K562 (cell line): ENCODE data around the gene SCMH1. TPM values are rescaled to one million over a fixed set of nuclear protein-coding genes. Genes with fewer than 3 reads are reported as not detected.

Source experiments
- ATAC-seq: fragments of 200-7000 bp; cut with Tn5 transposase; 3 replicates; pipeline ENCODE4 v1.9.1; 2020; ENCODE audit warnings: moderate library complexity
- BruUV-seq: library from RNA; stranded (reverse); fragments of 400-500 nt; replicated peaks from 2 replicates; lab custom pipeline; 2021; lab: Mats Ljungman, UMichigan
- CTCF ChIA-PET: fragments of 300-600 bp; formaldehyde crosslinking; extraction: SDS; loops from one replicate; lab custom pipeline; 2021; ENCODE audit warnings: low intra/inter-chr PET ratio; lab: Yijun Ruan, JAX
- POLR2A ChIA-PET: fragments of 300-600, 350-650 bp; sonication (Branson Sonifier 250); formaldehyde crosslinking; extraction: SDS; loops from one replicate; lab custom pipeline; 2021; ENCODE audit warnings: antibody characterized with exemption, inconsistent platforms; lab: Yijun Ruan, JAX
- DNase-seq, 4 experiments: peaks; one replicate each; pipeline versions ENCODE4 v3.0.0 to v3.0.0-alpha.2; 2011 to 2018; ENCODE audit warnings: low spot score in 3 of 4, mixed read lengths in 3 of 4; ENCODE audit errors: extremely low read depth in 1 of 4
- FAIRE-seq: peaks from 2 replicates; lab custom pipeline; 2011; peaks lifted over from hg19 to GRCh38; lab: Jason Lieb, UNC
- H2AFZ ChIP-seq: 2 replicates; pipeline ENCODE4 v1.6.0; 2011; ENCODE audit warnings: low read depth, low read length, control low read depth, inconsistent platforms
- H3K27ac ChIP-seq: fragments of 200-600 bp; 3 replicates; pipeline ENCODE4 v1.8.0; 2011; ENCODE audit warnings: low read depth, mild to moderate bottlenecking, control low read depth, inconsistent platforms, low read length, moderate library complexity, mixed read lengths; ENCODE audit errors: extremely low read depth
- H3K27me3 ChIP-seq, 2 experiments: fragments of 300-600 bp in 1 of 2; 2 replicates in 1 of 2; 3 replicates in 1 of 2; pipeline versions ENCODE4 v1.6.0 to v1.8.0; 2011; ENCODE audit warnings: inconsistent platforms in 2 of 2, low read length in 2 of 2, mild to moderate bottlenecking in 1 of 2, mixed read lengths in 1 of 2, moderate library complexity in 1 of 2; ENCODE audit not compliant: control insufficient read depth in 2 of 2, insufficient read depth in 2 of 2
- H3K36me3 ChIP-seq: fragments of 300-600 bp; 3 replicates; pipeline ENCODE4 v1.8.0; 2011; ENCODE audit warnings: mild to moderate bottlenecking, low read length, inconsistent platforms; ENCODE audit not compliant: control insufficient read depth, insufficient read depth
- H3K4me1 ChIP-seq, 2 experiments: fragments of 200-600 bp in 1 of 2; replicated peaks in 1 of 2; 2 replicates in 1 of 2; 3 replicates in 1 of 2; pipeline versions ENCODE4 v1.5.1 to v1.8.0; 2011; ENCODE audit warnings: inconsistent platforms in 2 of 2, low read length in 2 of 2, mild to moderate bottlenecking in 1 of 2, mixed read lengths in 1 of 2, moderate library complexity in 1 of 2; ENCODE audit not compliant: control insufficient read depth in 2 of 2, insufficient read depth in 2 of 2
- H3K4me2 ChIP-seq: 2 replicates; pipeline ENCODE4 v1.6.1; 2011; ENCODE audit warnings: low read length, control low read depth, inconsistent platforms, mixed read lengths; ENCODE audit not compliant: insufficient read depth
- H3K4me3 ChIP-seq: fragments of 200-600 bp; sonication (generic), shearing (Covaris generic); 2 replicates; pipeline ENCODE4 v1.5.1; 2016; ENCODE audit warnings: control low read depth, inconsistent platforms
- H3K79me2 ChIP-seq: fragments of 200-600 bp; 3 replicates; pipeline ENCODE4 v1.8.0; 2011; ENCODE audit warnings: low read length, inconsistent platforms; ENCODE audit not compliant: control insufficient read depth, insufficient read depth
- H3K9ac ChIP-seq, 2 experiments: 2 replicates each; pipeline versions ENCODE4 v1.6.0 to v1.6.1; 2011; ENCODE audit warnings: low read depth in 2 of 2, low read length in 2 of 2, control low read depth in 1 of 2, inconsistent platforms in 1 of 2, mild to moderate bottlenecking in 1 of 2, mixed read lengths in 1 of 2; ENCODE audit not compliant: insufficient read depth in 1 of 2
- H3K9me1 ChIP-seq: one replicate; pipeline ENCODE4 v1.6.0; 2011; ENCODE audit warnings: inconsistent platforms, mild to moderate bottlenecking, low read length, moderate library complexity; ENCODE audit not compliant: control insufficient read depth, insufficient read depth
- H3K9me3 ChIP-seq: replicated peaks from 2 replicates; pipeline ENCODE4 v1.5.1; 2011; ENCODE audit warnings: low read depth, low read length, inconsistent platforms; ENCODE audit not compliant: control insufficient read depth, insufficient read depth
- H4K20me1 ChIP-seq: replicated peaks from 2 replicates; pipeline ENCODE4 v1.6.1; 2011; ENCODE audit warnings: low read length, inconsistent platforms, mixed read lengths; ENCODE audit not compliant: control insufficient read depth, insufficient read depth
- BCL6 ChIP-seq: fragments of 250-450 bp; sonication (Bioruptor Pico); IDR thresholded peaks from 2 replicates; pipeline ENCODE4 v1.4.0; 2020
- BMI1 ChIP-seq: fragments of 150-350 bp; IDR thresholded peaks from 2 replicates; pipeline ENCODE4 v1.6.1; 2014; ENCODE audit warnings: low read length
- ELF2 ChIP-seq: fragments of 250-450 bp; sonication (Bioruptor Pico); IDR thresholded peaks from 2 replicates; pipeline ENCODE4 v1.5.0; 2021; ENCODE audit warnings: mild to moderate bottlenecking
- GATA2 ChIP-seq: sonication (generic); formaldehyde crosslinking; IDR thresholded peaks from 2 replicates; pipeline ENCODE4 v1.4.0; 2020; ENCODE audit warnings: mild to moderate bottlenecking, missing genetic modification reagents
- JUNB ChIP-seq: fragments of 450-650 bp; formaldehyde crosslinking; conservative IDR thresholded peaks from 2 replicates; pipeline ENCODE4 v1.4.0; 2020; ENCODE audit warnings: mild to moderate bottlenecking
- MCM2 ChIP-seq: fragments of 450-650 bp; IDR thresholded peaks from 2 replicates; pipeline ENCODE4 v1.6.1; 2017; ENCODE audit warnings: low read depth, mild to moderate bottlenecking
- MCM7 ChIP-seq, 2 experiments: fragments of 450-650 bp; IDR thresholded peaks; 2 replicates each; pipeline ENCODE4 v1.6.1; 2016 to 2018
- NEUROD1 ChIP-seq: fragments of 150-350 bp; IDR thresholded peaks from 2 replicates; pipeline ENCODE4 v1.6.1; 2014; ENCODE audit warnings: borderline replicate concordance, low read length, low read depth; ENCODE audit not compliant: partially characterized antibody
- POLR2AphosphoS2 ChIP-seq: IDR thresholded peaks from 2 replicates; pipeline ENCODE4 v1.6.1; 2012; ENCODE audit warnings: low read length, improper control_type of control experiment
- POLR3G ChIP-seq: IDR thresholded peaks from 2 replicates; pipeline ENCODE4 v1.6.1; 2011; ENCODE audit not compliant: insufficient read length, insufficient replicate concordance; ENCODE audit errors: extremely low read depth
- PTTG1 ChIP-seq: fragments of 450-650 bp; IDR thresholded peaks from 2 replicates; pipeline ENCODE4 v1.6.1; 2016; ENCODE audit warnings: low read depth, mild to moderate bottlenecking, missing genetic modification characterization, missing compliant biosample characterization
- TEAD2 ChIP-seq: fragments of 450-650 bp; IDR thresholded peaks from 2 replicates; pipeline ENCODE4 v1.6.1; 2016; ENCODE audit warnings: missing genetic modification characterization, control low read depth, missing compliant biosample characterization
- U2AF1 ChIP-seq: fragments of 200-400 bp; formaldehyde crosslinking; optimal IDR thresholded peaks from 2 replicates; pipeline ENCODE3; 2017; ENCODE audit warnings: mild to moderate bottlenecking, low read depth, low read length, moderate library complexity
- ZFP91 ChIP-seq: sonication (generic); formaldehyde crosslinking; IDR thresholded peaks from 2 replicates; pipeline ENCODE4 v1.8.0; 2022; ENCODE audit warnings: mild to moderate bottlenecking, missing genetic modification reagents
- ZNF668 ChIP-seq: fragments of 250-450 bp; sonication (Bioruptor Pico); IDR thresholded peaks from 2 replicates; pipeline ENCODE4 v1.8.0; 2022; ENCODE audit warnings: mild to moderate bottlenecking, inconsistent platforms
- WGBS: fragments of 100-300 bp; shearing (Covaris generic); methylation state at CpG from one replicate; pipeline ENCODE4 v1.1.6; 2016; ENCODE audit warnings: low coverage, mixed read lengths; ENCODE audit not compliant: insufficient coverage; ENCODE audit errors: missing lambda C conversion rate; 5-methylcytosine and 5-hydroxymethylcytosine counted together
- in situ Hi-C: fragments of 300-500 bp; cut with MboI; formaldehyde crosslinking; loops from 4 replicates; pipeline ENCODE4 v1.15.0; 2018; ENCODE audit warnings: inconsistent platforms, mixed read lengths
- intact Hi-C: fragments of 100-400 bp; cut with micrococcal nuclease; formaldehyde crosslinking; loops from 2 replicates; pipeline ENCODE4 v1.14.2; 2022
- polyA plus RNA-seq, 8 experiments: library from polyadenylated mRNA; depleted of rRNA in 4 of 8; stranded (reverse) in 5 of 8; unstranded in 3 of 8; fragments of >200 nt; fragmentation: Nextera tagmentation in 2 of 8; fragmentation: Illumina TruSeq in 1 of 8; extraction: Ambion mirVana in 2 of 8; extraction: Trizol in 1 of 8; gene quantifications; 2 replicates each; pipeline versions ENCODE4 v1.2.1 to v1.2.3, GENCODE V29; 2011 to 2014; ENCODE audit warnings: inconsistent platforms in 1 of 8, missing spikeins in 1 of 8
- total RNA-seq, 7 experiments: library from RNA; depleted of rRNA in 6 of 7; stranded (reverse); fragments of >200 nt in 6 of 7; fragmentation: Illumina TruSeq in 2 of 7; extraction: Trizol in 2 of 7; gene quantifications; 2 replicates each; pipeline versions ENCODE4 v1.2.1 to v1.2.3, GENCODE V29; 2011 to 2021; ENCODE audit warnings: low replicate concordance in 1 of 7
- TF ChIP-seq, protein P1 (sequence below): fragments of 200-800 bp; sonication (Bioruptor generic); IDR thresholded peaks from 2 replicates; pipeline ENCODE4 v1.6.1; 2017; ENCODE audit warnings: missing genetic modification characterization, missing compliant biosample characterization
- TF ChIP-seq, protein P2 (sequence below): fragments of 250-450 bp; sonication (Bioruptor Pico); IDR thresholded peaks from 2 replicates; pipeline ENCODE4 v1.9.0; 2021; ENCODE audit warnings: mild to moderate bottlenecking, inconsistent platforms

SCMH1 gene
- total and polyA plus RNA-seq, 9 of the 15 experiments (the other 6 are each of a cell fraction or from before 2014, with no cell fraction given), result 8.5 to 37.0 (median 26.8) TPM

DNA sequence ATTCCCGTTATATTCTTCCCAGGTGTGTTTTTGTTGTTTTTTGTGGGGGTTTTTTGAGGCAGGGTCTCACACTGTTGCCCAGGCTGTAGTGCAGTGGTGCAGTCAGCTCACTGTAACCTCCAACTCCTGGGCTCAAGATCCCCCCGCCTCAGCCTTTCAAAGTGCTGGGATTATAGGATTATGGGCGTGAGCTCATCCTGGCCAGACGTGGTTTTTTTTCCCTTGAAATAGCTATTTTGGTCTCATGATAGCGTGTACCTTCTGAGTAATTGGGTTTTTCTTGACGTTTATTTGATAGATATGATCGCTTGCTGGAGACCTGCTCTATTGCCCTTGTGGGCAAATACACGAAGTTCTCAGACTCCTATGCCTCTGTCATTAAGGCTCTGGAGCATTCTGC, 245.0 kb downstream of the SCMH1 start:
- Histone ChIP-seq H3K27me3 (no peaks in the 10 kb centered on the region), H3K9ac (no peak overlapping the region), H3K79me2 (no peaks in the 10 kb centered on the region), H3K4me2 (no peak overlapping the region), H3K27ac (no peak overlapping the region), H4K20me1 (no peaks in the 10 kb centered on the region), H3K4me3 (no peak overlapping the region), H3K36me3 (peaks cover 94% of the 10 kb centered on the region), H3K9me1 (no peaks in the 10 kb centered on the region), H2AFZ (no peak overlapping the region), H3K4me1 (no peaks in the 10 kb centered on the region), H3K9me3 (no peaks in the 10 kb centered on the region)
- ATAC-seq (no peak), FAIRE-seq (no peak), DNase-seq (no peak)
- WGBS, result 75% methylated on average over 8 of the region's 8 CpGs
- CTCF ChIA-PET, result no interaction called here
- in situ Hi-C loops, result no loop called here
- POLR2A ChIA-PET, result interaction anchor here (0.6 to 4.1 kb wide), 3 partner anchors 11 to 31 kb away, joined by 3 to 24 read pairs (median 11); partner anchors contain the start of gene CTPS1
- intact Hi-C loops, result no loop called here
- no TSS peak for BruUV-seq
- no peak for TF ChIP-seq BCL6 (CRISPR knock-in tag)
- no peak for TF ChIP-seq U2AF1
- no peak for TF ChIP-seq BMI1
- TF ChIP-seq POLR3G, result no peak
- TF ChIP-seq JUNB, result no peak
- TF ChIP-seq MCM7 (IDR thresholded peaks at IDR 0.05), result no peak
- TF ChIP-seq POLR2AphosphoS2, result no peak
- no peak for TF ChIP-seq NEUROD1
- no peak for TF ChIP-seq ELF2 (CRISPR knock-in tag)
- TF ChIP-seq, protein P1, sequence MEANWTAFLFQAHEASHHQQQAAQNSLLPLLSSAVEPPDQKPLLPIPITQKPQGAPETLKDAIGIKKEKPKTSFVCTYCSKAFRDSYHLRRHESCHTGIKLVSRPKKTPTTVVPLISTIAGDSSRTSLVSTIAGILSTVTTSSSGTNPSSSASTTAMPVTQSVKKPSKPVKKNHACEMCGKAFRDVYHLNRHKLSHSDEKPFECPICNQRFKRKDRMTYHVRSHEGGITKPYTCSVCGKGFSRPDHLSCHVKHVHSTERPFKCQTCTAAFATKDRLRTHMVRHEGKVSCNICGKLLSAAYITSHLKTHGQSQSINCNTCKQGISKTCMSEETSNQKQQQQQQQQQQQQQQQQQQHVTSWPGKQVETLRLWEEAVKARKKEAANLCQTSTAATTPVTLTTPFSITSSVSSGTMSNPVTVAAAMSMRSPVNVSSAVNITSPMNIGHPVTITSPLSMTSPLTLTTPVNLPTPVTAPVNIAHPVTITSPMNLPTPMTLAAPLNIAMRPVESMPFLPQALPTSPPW (CRISPR knock-in tag), result no peak
- no peak for TF ChIP-seq PTTG1 (tag)
- no peak for TF ChIP-seq ZFP91 (CRISPR knock-in tag)
- no peak for TF ChIP-seq MCM2
- TF ChIP-seq ZNF668 (CRISPR knock-in tag), result no peak
- TF ChIP-seq TEAD2 (tag), result no peak
- TF ChIP-seq, protein P2, sequence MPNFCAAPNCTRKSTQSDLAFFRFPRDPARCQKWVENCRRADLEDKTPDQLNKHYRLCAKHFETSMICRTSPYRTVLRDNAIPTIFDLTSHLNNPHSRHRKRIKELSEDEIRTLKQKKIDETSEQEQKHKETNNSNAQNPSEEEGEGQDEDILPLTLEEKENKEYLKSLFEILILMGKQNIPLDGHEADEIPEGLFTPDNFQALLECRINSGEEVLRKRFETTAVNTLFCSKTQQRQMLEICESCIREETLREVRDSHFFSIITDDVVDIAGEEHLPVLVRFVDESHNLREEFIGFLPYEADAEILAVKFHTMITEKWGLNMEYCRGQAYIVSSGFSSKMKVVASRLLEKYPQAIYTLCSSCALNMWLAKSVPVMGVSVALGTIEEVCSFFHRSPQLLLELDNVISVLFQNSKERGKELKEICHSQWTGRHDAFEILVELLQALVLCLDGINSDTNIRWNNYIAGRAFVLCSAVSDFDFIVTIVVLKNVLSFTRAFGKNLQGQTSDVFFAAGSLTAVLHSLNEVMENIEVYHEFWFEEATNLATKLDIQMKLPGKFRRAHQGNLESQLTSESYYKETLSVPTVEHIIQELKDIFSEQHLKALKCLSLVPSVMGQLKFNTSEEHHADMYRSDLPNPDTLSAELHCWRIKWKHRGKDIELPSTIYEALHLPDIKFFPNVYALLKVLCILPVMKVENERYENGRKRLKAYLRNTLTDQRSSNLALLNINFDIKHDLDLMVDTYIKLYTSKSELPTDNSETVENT (CRISPR knock-in tag), result no peak
- no peak for TF ChIP-seq GATA2 (CRISPR knock-in tag)
